HT1080 (cell line): ENCODE data around the gene ME3. TPM values are rescaled to one million over a fixed set of nuclear protein-coding genes. Genes with fewer than 3 reads are reported as not detected.

ENCODE experiments used
- total RNA-seq: library from RNA; depleted of rRNA; stranded (reverse); fragments of >200 nt; shearing (Covaris generic); gene quantifications from 2 replicates; pipeline ENCODE4 v1.2.3, GENCODE V29; 2014; rRNA removed

Gene ME3
- total RNA-seq, 1 experiment from 2014 or later: 0.24 TPM

Other genes with a start within 250 kb of the ME3 start
- gene PRSS23, start 127.9 kb upstream of the ME3 start, total RNA-seq: 537 and 633 TPM in 2 replicates